Tibial artery (tissue), 4 donors: ENCODE measurements around the gene THRB.

Experiments
- DNase-seq, 2 donors: peaks; one replicate each; pipeline ENCODE4 v3.0.0-alpha.2; 2019
- H3K27ac ChIP-seq, 2 donors: fragments of 200-600 bp; sonication (generic) in 1 of 2; 1 replicate in 1 of 2; 2 replicates in 1 of 2; pipeline ENCODE4 v1.5.1; 2018 to 2019; ENCODE audit warnings: mild to moderate bottlenecking in 1 of 2
- H3K27me3 ChIP-seq, 2 donors: fragments of 200-600 bp; sonication (generic) in 1 of 2; one replicate each; pipeline versions ENCODE4 v1.5.1 to v1.6.0; 2016 to 2019
- H3K36me3 ChIP-seq, 3 donors: fragments of 200-600 bp; sonication (generic) in 2 of 3; one replicate each; pipeline ENCODE4 v1.5.1; 2016 to 2019; ENCODE audit warnings: mild to moderate bottlenecking in 2 of 3
- H3K4me1 ChIP-seq, 4 donors: fragments of 200-600 bp; sonication (generic) in 2 of 4; 1 replicate in 3 of 4; 2 replicates in 1 of 4; pipeline ENCODE4 v1.5.1; 2016 to 2019
- H3K4me3 ChIP-seq, 2 donors: fragments of 200-600 bp; sonication (generic) in 1 of 2; 1 replicate in 1 of 2; 2 replicates in 1 of 2; pipeline ENCODE4 v1.5.1; 2018 to 2019; ENCODE audit warnings: mild to moderate bottlenecking in 2 of 2
- H3K9me3 ChIP-seq, 3 donors: fragments of 200-600 bp; sonication (generic) in 1 of 3; one replicate each; pipeline ENCODE4 v1.5.1; 2016 to 2019
- CTCF ChIP-seq, 2 experiments: fragments of 200-600 bp in 1 of 2; fragments of 450-650 bp in 1 of 2; IDR thresholded peaks; one replicate each; pipeline ENCODE4 v1.5.1; 2017 to 2019; ENCODE audit warnings: antibody characterized with exemption in 2 of 2, mild to moderate bottlenecking in 1 of 2, moderate library complexity in 1 of 2
- intact Hi-C: fragments of 100-400 bp; cut with DNase I; formaldehyde crosslinking; loops from one replicate; pipeline ENCODE4 v1.15.0; 2023; ENCODE audit warnings: low total_unique reads

Gene THRB

GRCh38 chr3:24460974-24461373 is 33.7 kb downstream of the THRB start:
- Histone ChIP-seq H3K9me3 (no peaks in the 10 kb centered on the region), H3K4me1 (peaks cover 0 to 56% (median 14%) of the 10 kb centered on the region in 4 donors), H3K27ac (peak overlapping the region; percentile 14 to 63), H3K27me3 (no peaks in the 10 kb centered on the region), H3K36me3 (no peaks in the 10 kb centered on the region), H3K4me3 (no peak overlapping the region)
- DNase-seq, result no peak
- intact Hi-C loops, result no loop called here
- TF ChIP-seq CTCF (IDR thresholded peaks at IDR 0.05), result no peak

- no peak for DNase-seq
- no peak overlapping the region for H3K4me3 ChIP-seq
- intact Hi-C loops, result no loop called here
- H3K27me3 ChIP-seq, result no peaks in the 10 kb centered on the region
- H3K27ac ChIP-seq, result peak overlapping the region in 1 of 2 donors; percentile 36
- H3K36me3 ChIP-seq, result no peaks in the 10 kb centered on the region
- H3K4me1 ChIP-seq, result peaks cover 0 to 61% (median 14%) of the 10 kb centered on the region in 4 donors
- H3K9me3 ChIP-seq, result no peaks in the 10 kb centered on the region
- no peak for TF ChIP-seq CTCF (IDR thresholded peaks at IDR 0.05)
Measured at GRCh38 chr3:24457719-24458118, 36.9 kb downstream of the THRB start.

DNA sequence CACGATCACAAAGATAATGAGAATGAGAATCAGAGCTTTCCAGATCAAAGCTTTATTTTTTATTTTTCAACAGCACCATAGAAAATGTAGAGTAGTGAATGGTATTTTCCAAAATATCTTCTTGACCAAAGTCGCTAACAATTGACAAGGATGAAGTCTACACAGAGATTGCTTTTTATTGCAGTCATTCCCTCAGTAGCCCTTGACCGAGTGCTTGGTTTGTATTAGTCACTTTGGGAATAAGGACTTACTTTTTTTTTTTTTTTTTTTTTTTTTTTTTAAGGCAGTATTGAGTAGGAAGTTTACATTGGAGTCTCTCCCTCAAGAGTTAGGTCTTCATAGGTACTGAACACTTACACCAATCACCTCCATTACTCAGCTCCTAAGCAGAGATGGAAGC is 39.8 kb downstream of the THRB start:
- no peak overlapping the region for H3K4me3 ChIP-seq
- no peak for DNase-seq
- no peaks in the 10 kb centered on the region for H3K27me3 ChIP-seq
- intact Hi-C loops, result no loop called here
- no peak for TF ChIP-seq CTCF (IDR thresholded peaks at IDR 0.05)
- peaks cover 0 to 63% (median 18%) of the 10 kb centered on the region in 4 donors for H3K4me1 ChIP-seq
- H3K27ac ChIP-seq, result no peak overlapping the region
- no peaks in the 10 kb centered on the region for H3K9me3 ChIP-seq
- H3K36me3 ChIP-seq, result no peaks in the 10 kb centered on the region

DNA sequence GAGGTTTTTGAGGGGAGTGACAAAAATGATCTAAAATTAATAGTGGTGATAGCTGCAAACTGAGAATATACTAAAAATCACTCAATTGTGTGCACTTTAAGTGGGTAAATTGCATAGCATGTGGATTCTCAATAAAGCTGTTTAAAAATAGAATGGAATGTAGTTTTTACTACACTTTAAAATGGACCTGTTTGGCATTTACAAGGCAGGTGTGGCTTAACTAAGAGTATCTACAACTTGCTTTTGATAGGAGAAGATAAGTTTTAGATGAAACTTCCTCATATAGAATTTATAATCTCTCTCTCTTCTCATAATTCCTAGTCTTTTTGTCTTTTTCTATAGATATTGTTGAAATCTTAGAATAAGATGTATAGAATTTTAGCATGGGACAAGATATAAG is 40.3 kb downstream of the THRB start:
- intact Hi-C loops, result no loop called here
- Histone ChIP-seq H3K27me3 (no peaks in the 10 kb centered on the region), H3K4me1 (peaks cover 0 to 67% (median 19%) of the 10 kb centered on the region in 4 donors), H3K27ac (no peak overlapping the region), H3K36me3 (no peaks in the 10 kb centered on the region), H3K9me3 (no peaks in the 10 kb centered on the region), H3K4me3 (no peak overlapping the region)
- no peak for TF ChIP-seq CTCF (IDR thresholded peaks at IDR 0.05)
- no peak for DNase-seq

DNA sequence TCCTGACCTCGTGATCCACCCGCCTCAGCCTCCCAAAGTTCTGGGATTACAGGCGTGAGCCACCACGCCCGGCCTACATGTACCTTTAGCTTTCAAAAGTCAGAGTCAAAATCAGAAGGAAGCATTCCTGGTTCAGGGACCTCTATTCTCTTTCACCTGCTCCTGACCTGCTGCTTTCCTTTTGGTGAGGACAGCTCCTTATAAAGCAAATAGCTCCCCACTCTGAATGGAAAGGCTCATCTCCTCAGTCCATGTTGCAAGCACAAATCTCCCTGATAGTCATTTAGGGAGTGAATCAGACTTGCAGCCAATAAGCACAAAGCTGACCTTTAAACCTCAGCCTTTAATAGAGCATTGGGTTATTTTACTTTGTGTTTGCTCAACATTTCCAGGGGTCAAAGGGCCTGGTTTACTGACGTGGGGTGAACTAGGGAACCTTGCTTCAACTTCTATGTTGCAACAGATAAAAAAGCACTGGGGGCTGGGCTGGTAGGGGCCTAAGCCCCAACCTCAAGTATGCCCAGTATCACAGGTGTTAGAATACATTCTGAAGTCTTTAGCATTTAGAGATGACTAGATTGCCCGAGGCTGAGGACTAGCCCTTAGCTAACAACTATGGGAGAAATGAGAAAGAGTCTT is 43.1 kb downstream of the THRB start:
- H3K27ac ChIP-seq, result peak overlapping the region in 1 of 2 donors; percentile 18
- no peaks in the 10 kb centered on the region for H3K27me3 ChIP-seq
- intact Hi-C loops, result no loop called here
- no peaks in the 10 kb centered on the region for H3K36me3 ChIP-seq
- H3K4me1 ChIP-seq, result peaks cover 0 to 62% (median 21%) of the 10 kb centered on the region in 4 donors
- H3K4me3 ChIP-seq, result no peak overlapping the region
- no peak for TF ChIP-seq CTCF (IDR thresholded peaks at IDR 0.05)
- DNase-seq, result no peak
- H3K9me3 ChIP-seq, result no peaks in the 10 kb centered on the region
